HG03378 (cell line): ENCODE measurements around the gene RP9.

ENCODE experiments used
- ATAC-seq: cut with Tn5 transposase; IDR thresholded peaks from one replicate; pipeline ENCODE4 v1.9.1; 2021; ENCODE audit warnings: mild to moderate bottlenecking, moderate library complexity; ENCODE audit not compliant: unreplicated experiment

The RP9 gene

GRCh38 chr7:33109005-33109757, at the start of gene RP9:
Gene RP9, minus strand, starts transcription at chr7:33109404. Its CDS starts 32 bp downstream, at chr7:33109372.
- peak; percentile 58 for ATAC-seq

GRCh38 chr7:33157781-33158180, 48.6 kb upstream of the RP9 start:
- no peak for ATAC-seq

- ATAC-seq: no peak
Observed at GRCh38 chr7:33157311-33157710, 48.1 kb upstream of the RP9 start.

- no peak for ATAC-seq
Observed at GRCh38 chr7:33156441-33156840, 47.2 kb upstream of the RP9 start.

GRCh38 chr7:33155811-33156210, 46.6 kb upstream of the RP9 start:
- no peak for ATAC-seq

- ATAC-seq: no peak
Observed at GRCh38 chr7:33152087-33152486, 42.9 kb upstream of the RP9 start.

- no peak for ATAC-seq
Observed at GRCh38 chr7:33145156-33145555, 36.0 kb upstream of the RP9 start.

- no peak for ATAC-seq
Observed at GRCh38 chr7:33143996-33144718, 35.0 kb upstream of the RP9 start.

- no peak for ATAC-seq
Observed at GRCh38 chr7:33142585-33142984, 33.4 kb upstream of the RP9 start.

GRCh38 chr7:33137103-33137502, 27.9 kb upstream of the RP9 start:
- ATAC-seq: no peak

GRCh38 chr7:33130184-33130583, 21.0 kb upstream of the RP9 start:
- ATAC-seq: no peak

GRCh38 chr7:33129806-33130153, 20.6 kb upstream of the RP9 start:
- no peak for ATAC-seq

- peak; percentile 100 for ATAC-seq
Observed at GRCh38 chr7:33128990-33129805, 20.0 kb upstream of the RP9 start, which contains the start of gene BBS9. Gene BBS9, plus strand, starts transcription at chr7:33129564. Its CDS starts 16,689 bp downstream, at chr7:33146253.

- ATAC-seq: no peak
Observed at GRCh38 chr7:33128631-33128989, 19.4 kb upstream of the RP9 start.

GRCh38 chr7:33127085-33127484, 17.9 kb upstream of the RP9 start:
- ATAC-seq: no peak

- ATAC-seq: no peak
Observed at GRCh38 chr7:33118383-33118782, 9.2 kb upstream of the RP9 start.

GRCh38 chr7:33114976-33115375, 5.8 kb upstream of the RP9 start:
- ATAC-seq: no peak

GRCh38 chr7:33111614-33112013, 2.4 kb upstream of the RP9 start:
- ATAC-seq: no peak

GRCh38 chr7:33109758-33110238, 594 bp upstream of the RP9 start:
- ATAC-seq: no peak

GRCh38 chr7:33108554-33109004, 625 bp downstream of the RP9 start:
- ATAC-seq: no peak
